H1 (cell line): Measurements from ENCODE around the gene PCSK9. TPM values are rescaled to one million over a fixed set of nuclear protein-coding genes. Genes with fewer than 3 reads are reported as not detected.

ENCODE experiments used
- CTCF ChIA-PET: fragments of 300-600 bp; sonication (Branson Sonifier 250); formaldehyde crosslinking; loops from one replicate; lab custom pipeline; 2021; ENCODE audit not compliant: partially characterized antibody; lab: Charles Lee
- POLR2A ChIA-PET: fragments of 300-600 bp; sonication (Branson Sonifier 250); formaldehyde crosslinking; loops from one replicate; lab custom pipeline; 2021; ENCODE audit warnings: inconsistent platforms; ENCODE audit not compliant: partially characterized antibody; lab: Charles Lee
- DNase-seq, 2 experiments: peaks; one replicate each; pipeline versions ENCODE4 v3.0.0 to v3.0.0-alpha.2; 2010 to 2022; ENCODE audit warnings: low spot score in 2 of 2, low read depth in 1 of 2, mixed read lengths in 1 of 2
- FAIRE-seq: peaks from 2 replicates; lab custom pipeline; 2011; peaks lifted over from hg19 to GRCh38; lab: Jason Lieb, UNC
- H2AFZ ChIP-seq: 2 replicates; pipeline ENCODE4 v1.8.1; 2012; ENCODE audit warnings: low read length, inconsistent platforms
- H2AK5ac ChIP-seq: 2 replicates; pipeline ENCODE4 v1.6.1; 2013; ENCODE audit warnings: low read depth, low read length
- H2BK120ac ChIP-seq: replicated peaks from 2 replicates; pipeline ENCODE3; 2013; ENCODE audit warnings: low read depth, low read length, inconsistent platforms
- H2BK12ac ChIP-seq: 2 replicates; pipeline ENCODE4 v1.6.1; 2013; ENCODE audit warnings: low read depth, low read length
- H2BK15ac ChIP-seq: 2 replicates; pipeline ENCODE4 v1.6.1; 2013; ENCODE audit warnings: low read length
- H2BK20ac ChIP-seq: 2 replicates; pipeline ENCODE4 v1.6.1; 2013; ENCODE audit warnings: low read length
- H2BK5ac ChIP-seq: 2 replicates; pipeline ENCODE4 v1.6.1; 2013; ENCODE audit warnings: low read depth, low read length
- H3K14ac ChIP-seq: 2 replicates; pipeline ENCODE4 v1.6.1; 2013; ENCODE audit warnings: inconsistent platforms; ENCODE audit not compliant: insufficient read length
- H3K18ac ChIP-seq: 2 replicates; pipeline ENCODE4 v1.6.1; 2013; ENCODE audit warnings: low read length; ENCODE audit errors: extremely low read depth
- H3K23ac ChIP-seq: 2 replicates; pipeline ENCODE4 v1.6.1; 2013; ENCODE audit warnings: inconsistent platforms; ENCODE audit not compliant: insufficient read length
- H3K23me2 ChIP-seq: 2 replicates; pipeline ENCODE4 v1.6.1; 2013; ENCODE audit warnings: low read depth, low read length
- H3K27ac ChIP-seq: 2 replicates; pipeline ENCODE4 v1.6.1; 2011; ENCODE audit warnings: low read depth, low read length, inconsistent platforms
- H3K27me3 ChIP-seq, 4 experiments: replicated peaks in 1 of 4; 1 replicate in 1 of 4; 2 replicates in 3 of 4; pipeline versions ENCODE4 v1.6.1 to v1.8.1; 2011 to 2013; ENCODE audit warnings: low read length in 3 of 4, mild to moderate bottlenecking in 3 of 4, inconsistent platforms in 2 of 4, mixed read lengths in 2 of 4, moderate library complexity in 1 of 4; ENCODE audit not compliant: control insufficient read depth in 3 of 4, insufficient read depth in 3 of 4; ENCODE audit errors: extremely low read depth in 1 of 4
- H3K36me3 ChIP-seq, 4 experiments: 2 replicates each; pipeline versions ENCODE4 v1.6.1 to v1.8.1; 2011 to 2013; ENCODE audit warnings: mild to moderate bottlenecking in 4 of 4, low read length in 3 of 4, moderate library complexity in 2 of 4, control low read depth in 1 of 4, inconsistent platforms in 1 of 4; ENCODE audit not compliant: insufficient read depth in 4 of 4, control insufficient read depth in 2 of 4
- H3K4ac ChIP-seq: replicated peaks from 2 replicates; pipeline ENCODE3; 2013; ENCODE audit warnings: low read length, low read depth, mixed read lengths, inconsistent platforms; ENCODE audit not compliant: insufficient read length
- H3K4me1 ChIP-seq, 4 experiments: replicated peaks in 1 of 4; 1 replicate in 1 of 4; 2 replicates in 3 of 4; pipeline versions ENCODE4 v1.6.1 to v1.8.1; 2011 to 2013; ENCODE audit warnings: low read length in 3 of 4, inconsistent platforms in 2 of 4, mixed read lengths in 1 of 4; ENCODE audit not compliant: insufficient read depth in 4 of 4, control insufficient read depth in 3 of 4
- H3K4me2 ChIP-seq, 2 experiments: 2 replicates each; pipeline versions ENCODE4 v1.6.1 to v1.8.1; 2011 to 2013; ENCODE audit warnings: low read depth in 2 of 2, low read length in 2 of 2, control low read depth in 1 of 2, inconsistent platforms in 1 of 2, mild to moderate bottlenecking in 1 of 2; ENCODE audit not compliant: insufficient read depth in 1 of 2
- H3K4me3 ChIP-seq, 4 experiments: fragments of 200-600, 300-600 bp in 1 of 4; sonication (generic), shearing (Covaris generic), sonication (Bioruptor Twin) in 1 of 4; 2 replicates each; pipeline versions ENCODE4 v1.5.1 to v1.8.1; 2011 to 2016; ENCODE audit warnings: low read length in 4 of 4, low read depth in 3 of 4, control low read depth in 2 of 4, inconsistent platforms in 2 of 4, mild to moderate bottlenecking in 2 of 4, mixed read lengths in 1 of 4, moderate library complexity in 1 of 4; ENCODE audit not compliant: insufficient read depth in 2 of 4; ENCODE audit errors: extremely low read depth in 1 of 4
- H3K56ac ChIP-seq: replicated peaks from 2 replicates; pipeline ENCODE3; 2013; ENCODE audit warnings: low read depth, mild to moderate bottlenecking, mixed read lengths, low read length, inconsistent platforms; ENCODE audit not compliant: insufficient read length
- H3K79me1 ChIP-seq: 2 replicates; pipeline ENCODE4 v1.6.1; 2013; ENCODE audit warnings: low read depth, low read length, control low read depth
- H3K79me2 ChIP-seq, 2 experiments: 2 replicates each; pipeline versions ENCODE4 v1.6.1 to v1.8.1; 2012 to 2013; ENCODE audit warnings: low read length in 2 of 2, mild to moderate bottlenecking in 2 of 2, inconsistent platforms in 1 of 2; ENCODE audit not compliant: insufficient read depth in 2 of 2, control insufficient read depth in 1 of 2
- H3K9ac ChIP-seq, 4 experiments: replicated peaks in 1 of 4; 1 replicate in 1 of 4; 2 replicates in 3 of 4; pipeline versions ENCODE4 v1.6.1 to v1.8.1; 2011 to 2013; ENCODE audit warnings: low read depth in 3 of 4, low read length in 3 of 4, control low read depth in 2 of 4, mild to moderate bottlenecking in 2 of 4, moderate library complexity in 2 of 4, inconsistent platforms in 1 of 4; ENCODE audit errors: extremely low read depth in 1 of 4
- H3K9me3 ChIP-seq, 2 experiments: 2 replicates each; pipeline versions ENCODE4 v1.6.1 to v1.8.1; 2012 to 2013; ENCODE audit warnings: mild to moderate bottlenecking in 2 of 2, moderate library complexity in 2 of 2, control low read depth in 1 of 2, inconsistent platforms in 1 of 2, low read depth in 1 of 2, low read length in 1 of 2, mixed read lengths in 1 of 2; ENCODE audit not compliant: insufficient read depth in 2 of 2
- H4K20me1 ChIP-seq, 2 experiments: replicated peaks in 1 of 2; 2 replicates each; pipeline versions ENCODE3 to v1.8.1; 2011 to 2013; ENCODE audit warnings: inconsistent platforms in 2 of 2, low read length in 2 of 2, mild to moderate bottlenecking in 1 of 2; ENCODE audit not compliant: insufficient read depth in 2 of 2, control insufficient read depth in 1 of 2
- H4K5ac ChIP-seq: 2 replicates; pipeline ENCODE4 v1.6.1; 2013; ENCODE audit warnings: low read length, low read depth, mixed read lengths, inconsistent platforms; ENCODE audit not compliant: insufficient read length
- H4K8ac ChIP-seq: 2 replicates; pipeline ENCODE4 v1.8.0; 2013; ENCODE audit warnings: mild to moderate bottlenecking, moderate library complexity, low read length, inconsistent platforms; ENCODE audit not compliant: insufficient read depth; ENCODE audit errors: extremely low read depth
- H4K91ac ChIP-seq: replicated peaks from 2 replicates; pipeline ENCODE3; 2013; ENCODE audit warnings: low read length, mixed read lengths, inconsistent platforms; ENCODE audit not compliant: insufficient read length
- BCL11A ChIP-seq, 2 experiments: IDR thresholded peaks; one replicate each; pipeline ENCODE4 v1.6.1; 2011; ENCODE audit warnings: low read depth in 2 of 2, low read length in 2 of 2, mild to moderate bottlenecking in 2 of 2
- CHD1 ChIP-seq: IDR thresholded peaks from 2 replicates; pipeline ENCODE4 v1.6.1; 2012; ENCODE audit warnings: low read depth, low read length, improper control_type of control experiment
- CTBP2 ChIP-seq: IDR thresholded peaks from 2 replicates; pipeline ENCODE4 v1.7.0; 2011; ENCODE audit warnings: borderline replicate concordance, mild to moderate bottlenecking, moderate library complexity, mixed read lengths, low read length; ENCODE audit not compliant: insufficient read depth, insufficient read length
- EP300 ChIP-seq, 2 experiments: IDR thresholded peaks; 1 replicate in 1 of 2; 2 replicates in 1 of 2; pipeline ENCODE4 v1.6.1; 2011 to 2012; ENCODE audit warnings: low read depth in 2 of 2, low read length in 2 of 2, mild to moderate bottlenecking in 2 of 2, borderline replicate concordance in 1 of 2, inconsistent platforms in 1 of 2, moderate library complexity in 1 of 2
- EZH2 ChIP-seq: fragments of 200-600 bp; sonication (generic); IDR thresholded peaks from 2 replicates; pipeline ENCODE4 v1.7.1; 2012; ENCODE audit warnings: low read depth, mild to moderate bottlenecking, moderate library complexity, low read length, inconsistent platforms; ENCODE audit not compliant: severe bottlenecking
- GABPA ChIP-seq: IDR thresholded peaks from 2 replicates; pipeline ENCODE4 v1.6.1; 2011; ENCODE audit warnings: mild to moderate bottlenecking, low read length, moderate library complexity, borderline replicate concordance; ENCODE audit not compliant: insufficient read depth
- JUND ChIP-seq: IDR thresholded peaks from 2 replicates; pipeline ENCODE4 v1.6.1; 2011; ENCODE audit warnings: mild to moderate bottlenecking, improper control_type of control experiment, low read length
- KDM1A ChIP-seq: fragments of 200-600, 300-600 bp; sonication (generic); IDR thresholded peaks from 2 replicates; pipeline ENCODE4 v1.7.1; 2016; ENCODE audit warnings: mild to moderate bottlenecking, low read length, borderline replicate concordance
- KDM4A ChIP-seq: IDR thresholded peaks from one replicate; pipeline ENCODE4 v1.7.1; 2012; ENCODE audit warnings: low read depth, mild to moderate bottlenecking, moderate library complexity, low read length, inconsistent platforms; ENCODE audit not compliant: severe bottlenecking
- KDM5A ChIP-seq: fragments of 200-600 bp; IDR thresholded peaks from 2 replicates; pipeline ENCODE4 v1.7.1; 2012; ENCODE audit warnings: mild to moderate bottlenecking, low read length, inconsistent platforms, mixed read lengths
- MAFK ChIP-seq: IDR thresholded peaks from 2 replicates; pipeline ENCODE4 v1.6.1; 2012; ENCODE audit warnings: low read depth, mild to moderate bottlenecking, improper control_type of control experiment, low read length
- NRF1 ChIP-seq: IDR thresholded peaks from 2 replicates; pipeline ENCODE4 v1.6.1; 2011; ENCODE audit warnings: mild to moderate bottlenecking, low read depth, low read length, improper control_type of control experiment
- SP1 ChIP-seq: IDR thresholded peaks from 2 replicates; pipeline ENCODE4 v1.6.1; 2011; ENCODE audit warnings: low read depth, low read length
- ZNF274 ChIP-seq: IDR thresholded peaks from 2 replicates; pipeline ENCODE4 v1.7.0; 2012; ENCODE audit warnings: low read length, borderline replicate concordance; ENCODE audit errors: extremely low read depth
- WGBS, 2 experiments: shearing (Covaris generic) in 1 of 2; methylation state at CpG; one replicate each; pipeline versions ENCODE4 v1.1.6 to v1.1.7; 2013 to 2015; ENCODE audit warnings: low lambda C conversion rate in 2 of 2, mixed read lengths in 2 of 2, inconsistent platforms in 1 of 2, low coverage in 1 of 2, missing lambda C conversion rate in 1 of 2; ENCODE audit not compliant: insufficient replicate concordance in 2 of 2, insufficient coverage in 1 of 2, insufficient read length in 1 of 2; ENCODE audit errors: extremely low coverage in 1 of 2, missing lambda C conversion rate in 1 of 2; 5-methylcytosine and 5-hydroxymethylcytosine counted together
- polyA plus RNA-seq, 7 experiments: library from polyadenylated mRNA; depleted of rRNA in 3 of 7; stranded (reverse) in 5 of 7; unstranded in 2 of 7; fragments of >200 nt in 5 of 7; fragments of 200-250 nt in 2 of 7; gene quantifications; 1 replicate in 5 of 7; 2 replicates in 1 of 7; 4 replicates in 1 of 7; pipeline versions ENCODE4 v1.2.1 to v1.2.3, GENCODE V29; 2011 to 2013; ENCODE audit warnings: missing spikeins in 2 of 7, mixed read lengths in 2 of 7
- total RNA-seq: library from RNA; stranded (reverse); fragmentation: NEBNext Ultra II Directional; extraction: Animal tissue kit (Norgen Biotek cat#: 25700); gene quantifications from 2 replicates; pipeline ENCODE4 v1.2.1, GENCODE V29; 2021

The PCSK9 gene
- total and polyA plus RNA-seq, 2 of the 8 experiments (the other 6 are each of a cell fraction or from before 2014, with no cell fraction given) = 22.3 to 32.3 TPM

- Histone ChIP-seq H3K36me3 (no peaks in the 10 kb centered on the region), H4K20me1 (peaks cover 0 to 4% of the 10 kb centered on the region in 2 experiments), H2AK5ac (no peak overlapping the region), H3K4me3 (no peak overlapping the region), H3K18ac (no peak overlapping the region), H3K27me3 (peaks cover 0 to 11% (median 3%) of the 10 kb centered on the region in 4 experiments; a peak in 3 of 7 replicates), H3K79me2 (no peaks in the 10 kb centered on the region; a peak in 1 of 4 replicates), H2BK120ac (no peak overlapping the region), H3K27ac (no peak overlapping the region), H3K4me1 (peaks cover 0 to 12% (median 3%) of the 10 kb centered on the region in 4 experiments; a peak in 4 of 7 replicates), H3K14ac (no peak overlapping the region), H3K4me2 (no peak overlapping the region), H3K9me3 (peaks cover 0 to 8% of the 10 kb centered on the region in 2 experiments; a peak in 1 of 4 replicates), H3K23me2 (peaks cover 6% of the 10 kb centered on the region; the same call in 1 of the 2 replicates), H3K56ac (no peak overlapping the region), H2BK5ac (no peak overlapping the region), H2BK12ac (no peak overlapping the region), H2AFZ (no peak overlapping the region), H2BK20ac (no peak overlapping the region), H3K79me1 (no peaks in the 10 kb centered on the region), H3K9ac (no peak overlapping the region), H3K23ac (no peak overlapping the region), H4K8ac (no peak overlapping the region), H2BK15ac (no peak overlapping the region), H4K5ac (no peak overlapping the region), H4K91ac (no peak overlapping the region), H3K4ac (no peak overlapping the region)
- FAIRE-seq (no peak), DNase-seq (no peak)
- WGBS, 2 experiments = 87% methylated on average over 11 of the region's 12 CpGs; no CpG with 5 or more reads in 1 of the 2 experiments
- ChIA-PET POLR2A (no interaction called here), CTCF (interaction anchor here (0.9 to 8.7 kb wide), 11 partner anchors 9 to 69 kb away, joined by 3 to 62 read pairs (median 5); no protein-coding TSS in a partner anchor)
- TF ChIP-seq ZNF274 (no peak), SP1 (no peak), MAFK (no peak), NRF1 (no peak), CTBP2 (no peak), EP300 (IDR thresholded peaks at IDR 0.05; ENCODE audit: borderline replicate concordance in 1 of 2, low read depth in 2 of 2, low read length in 2 of 2) (no peak), CHD1 (no peak), JUND (no peak), BCL11A (IDR thresholded peaks at IDR 0.05; ENCODE audit: low read depth in 2 of 2, low read length in 2 of 2) (no peak), KDM5A (no peak), EZH2 (no peak), KDM1A (no peak), GABPA (no peak), KDM4A (no peak)
Observed at GRCh38 chr1:55006931-55007330, 32.4 kb upstream of the PCSK9 start.
